Esophagus squamous epithelium (tissue), 4 donors: ENCODE results near the gene CGB5.
A peak's percentile ranks its signal among the peaks of the same experiment; 100 is the strongest.

Experiments
- CTCF ChIP-seq, 6 experiments: fragments of 450-650 bp in 4 of 6; fragments of 200-600 bp in 2 of 6; sonication (generic) in 2 of 6; IDR thresholded peaks; one replicate each; pipeline ENCODE4 v1.5.1; 2016 to 2019; ENCODE audit warnings: antibody characterized with exemption in 6 of 6, mild to moderate bottlenecking in 4 of 6, moderate library complexity in 4 of 6
- POLR2A ChIP-seq, 4 donors: fragments of 450-650 bp; IDR thresholded peaks; one replicate each; pipeline ENCODE4 v1.6.1; 2017; ENCODE audit warnings: antibody characterized with exemption in 4 of 4, mild to moderate bottlenecking in 4 of 4, moderate library complexity in 3 of 4

GRCh38 chr19:48999481-49000325 is 43.9 kb upstream of the CGB5 start:
- peak; percentile 24 to 68 (median 55) for TF ChIP-seq CTCF (IDR thresholded peaks at IDR 0.05)
- TF ChIP-seq POLR2A (IDR thresholded peaks at IDR 0.05), result no peak
